IPS-20b (cell line): ENCODE results near the gene APP.

Experiments
- H3K27ac ChIP-seq: one replicate; pipeline ENCODE4 v1.5.1; 2013; ENCODE audit warnings: low read length
- H3K27me3 ChIP-seq: 2 replicates; pipeline ENCODE4 v1.6.1; 2013; ENCODE audit warnings: mild to moderate bottlenecking, low read length, inconsistent platforms; ENCODE audit not compliant: insufficient read depth
- H3K36me3 ChIP-seq: 2 replicates; pipeline ENCODE4 v1.6.1; 2013; ENCODE audit warnings: low read depth, mild to moderate bottlenecking, inconsistent platforms, low read length, moderate library complexity; ENCODE audit not compliant: insufficient read depth
- H3K4me1 ChIP-seq: 2 replicates; pipeline ENCODE4 v1.6.1; 2013; ENCODE audit warnings: mild to moderate bottlenecking, control low read depth, inconsistent platforms, low read length, moderate library complexity; ENCODE audit not compliant: insufficient read depth
- H3K4me3 ChIP-seq: 2 replicates; pipeline ENCODE4 v1.5.1; 2013; ENCODE audit warnings: mild to moderate bottlenecking, low read length, inconsistent platforms
- H3K9ac ChIP-seq: 2 replicates; pipeline ENCODE4 v1.6.1; 2013; ENCODE audit warnings: low read depth, mild to moderate bottlenecking, inconsistent platforms, low read length, moderate library complexity
- H3K9me3 ChIP-seq: 2 replicates; pipeline ENCODE4 v1.6.1; 2013; ENCODE audit warnings: mild to moderate bottlenecking, low read depth, low read length, inconsistent platforms; ENCODE audit not compliant: insufficient read depth

The APP gene

DNA sequence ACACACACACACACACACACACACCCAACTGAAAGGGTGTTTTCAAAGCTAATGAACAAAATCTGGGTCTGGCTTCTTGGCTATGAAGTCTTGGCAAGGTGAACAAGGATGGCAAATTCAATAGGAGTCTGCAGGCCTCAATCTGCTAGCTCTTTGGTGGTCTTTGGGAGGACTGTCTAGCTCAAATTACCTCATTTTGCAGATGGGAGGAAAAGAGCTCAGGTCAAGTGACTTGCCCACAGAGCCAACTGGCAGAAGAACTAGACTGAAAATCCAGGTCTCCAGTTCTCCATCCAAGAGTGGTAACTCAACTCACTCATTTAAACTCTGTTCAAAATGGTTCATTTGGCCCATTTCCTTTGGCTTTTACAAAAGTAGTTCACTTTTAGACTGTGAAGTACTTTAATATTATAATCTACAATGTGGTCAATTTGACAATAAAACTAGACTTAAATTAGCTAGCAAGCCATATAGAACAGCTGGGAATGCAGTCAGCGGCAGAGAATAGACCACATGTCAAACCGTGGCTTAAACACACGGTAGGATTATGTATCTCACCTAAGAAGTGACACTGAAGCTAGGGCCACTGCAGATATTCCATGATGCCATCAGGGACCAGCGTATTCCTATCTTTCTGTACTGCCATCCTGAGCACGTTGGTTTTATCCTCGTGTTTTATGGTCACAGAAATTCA lies 112.9 kb downstream of the APP start:
- H3K27ac ChIP-seq = no peak overlapping the region
- no peak overlapping the region for H3K9ac ChIP-seq
- H3K9me3 ChIP-seq = no peaks in the 10 kb centered on the region
- H3K4me3 ChIP-seq = no peak overlapping the region
- peaks cover 6% of the 10 kb centered on the region; the same call in 1 of the 2 replicates for H3K4me1 ChIP-seq
- H3K27me3 ChIP-seq = no peaks in the 10 kb centered on the region
- no peaks in the 10 kb centered on the region; the same call in 1 of the 2 replicates for H3K36me3 ChIP-seq

DNA sequence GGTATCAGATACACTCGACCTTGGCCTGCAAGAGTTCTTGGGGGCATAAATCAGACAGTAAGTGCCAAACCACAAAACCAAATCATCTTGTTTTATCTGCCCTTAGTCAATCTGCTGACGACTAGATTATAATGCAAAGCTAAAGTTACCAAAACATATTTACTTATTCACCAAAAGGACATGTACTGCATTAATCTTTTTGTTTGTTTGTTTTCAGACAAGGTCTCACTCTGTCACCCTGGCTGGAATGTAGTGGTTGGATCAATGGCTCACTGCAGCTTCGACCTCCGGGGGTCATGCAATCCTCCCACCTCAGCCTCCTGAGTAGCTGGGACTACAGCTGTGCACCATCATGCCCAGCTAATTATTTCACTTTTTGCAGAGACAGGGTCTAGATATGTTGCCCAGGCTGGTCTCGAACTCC lies 114.7 kb downstream of the APP start:
- no peaks in the 10 kb centered on the region for H3K27me3 ChIP-seq
- H3K9me3 ChIP-seq = no peaks in the 10 kb centered on the region
- no peak overlapping the region for H3K4me3 ChIP-seq
- no peak overlapping the region for H3K9ac ChIP-seq
- no peak overlapping the region for H3K27ac ChIP-seq
- H3K36me3 ChIP-seq = peaks cover 14% of the 10 kb centered on the region
- H3K4me1 ChIP-seq = peaks cover 15% of the 10 kb centered on the region; the same call in 1 of the 2 replicates

GRCh38 chr21:26055010-26055409 lies 115.6 kb downstream of the APP start:
- Histone ChIP-seq H3K9ac (no peak overlapping the region), H3K9me3 (no peaks in the 10 kb centered on the region), H3K36me3 (peaks cover 22% of the 10 kb centered on the region)

DNA sequence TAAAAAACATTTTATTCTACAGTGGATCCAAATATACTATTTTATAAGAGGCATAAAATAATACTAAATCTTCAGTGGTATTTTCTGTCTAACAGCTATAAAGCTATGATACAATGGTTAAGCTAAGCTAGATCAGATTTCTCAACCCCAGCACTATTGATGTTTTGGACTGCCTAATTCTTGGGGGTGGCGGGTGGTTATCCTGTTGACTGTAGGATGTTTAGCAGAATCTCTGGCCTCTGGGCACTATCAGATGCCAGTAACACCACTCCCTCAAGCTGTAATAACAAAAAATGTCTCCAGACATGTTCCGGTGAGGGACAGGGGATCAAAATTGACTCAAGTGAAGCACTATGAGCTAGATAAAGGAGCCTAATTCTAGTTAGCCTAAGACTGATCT lies 118.5 kb downstream of the APP start:
- no peak overlapping the region for H3K9ac ChIP-seq
- H3K27ac ChIP-seq = no peak overlapping the region
- peaks cover 49% of the 10 kb centered on the region for H3K36me3 ChIP-seq
- no peaks in the 10 kb centered on the region for H3K27me3 ChIP-seq
- H3K4me3 ChIP-seq = no peak overlapping the region
- no peaks in the 10 kb centered on the region for H3K9me3 ChIP-seq
- peaks cover 14% of the 10 kb centered on the region; the same call in 1 of the 2 replicates for H3K4me1 ChIP-seq

More at GRCh38 chr21:26055010-26055409, 115.6 kb downstream of the APP start:
- no peak overlapping the region for H3K4me3 ChIP-seq
- H3K27me3 ChIP-seq = no peaks in the 10 kb centered on the region
- H3K4me1 ChIP-seq = peaks cover 14% of the 10 kb centered on the region; the same call in 1 of the 2 replicates
- H3K27ac ChIP-seq = no peak overlapping the region

- H3K36me3 ChIP-seq = peaks cover 61% of the 10 kb centered on the region
- H3K9me3 ChIP-seq = no peaks in the 10 kb centered on the region
- H3K4me1 ChIP-seq = peaks cover 12% of the 10 kb centered on the region; the same call in 1 of the 2 replicates
- no peak overlapping the region for H3K4me3 ChIP-seq
- no peak overlapping the region for H3K27ac ChIP-seq
- no peak overlapping the region; the same call in 1 of the 2 replicates for H3K9ac ChIP-seq
- no peaks in the 10 kb centered on the region for H3K27me3 ChIP-seq
Measured at GRCh38 chr21:26050857-26051256, 119.7 kb downstream of the APP start.

GRCh38 chr21:26049803-26050202 lies 120.8 kb downstream of the APP start:
- H3K4me1 ChIP-seq = peaks cover 10% of the 10 kb centered on the region; the same call in 1 of the 2 replicates
- H3K4me3 ChIP-seq = no peak overlapping the region
- no peaks in the 10 kb centered on the region for H3K27me3 ChIP-seq
- H3K27ac ChIP-seq = no peak overlapping the region
- H3K9me3 ChIP-seq = no peaks in the 10 kb centered on the region
- no peak overlapping the region for H3K9ac ChIP-seq
- peaks cover 70% of the 10 kb centered on the region for H3K36me3 ChIP-seq

DNA sequence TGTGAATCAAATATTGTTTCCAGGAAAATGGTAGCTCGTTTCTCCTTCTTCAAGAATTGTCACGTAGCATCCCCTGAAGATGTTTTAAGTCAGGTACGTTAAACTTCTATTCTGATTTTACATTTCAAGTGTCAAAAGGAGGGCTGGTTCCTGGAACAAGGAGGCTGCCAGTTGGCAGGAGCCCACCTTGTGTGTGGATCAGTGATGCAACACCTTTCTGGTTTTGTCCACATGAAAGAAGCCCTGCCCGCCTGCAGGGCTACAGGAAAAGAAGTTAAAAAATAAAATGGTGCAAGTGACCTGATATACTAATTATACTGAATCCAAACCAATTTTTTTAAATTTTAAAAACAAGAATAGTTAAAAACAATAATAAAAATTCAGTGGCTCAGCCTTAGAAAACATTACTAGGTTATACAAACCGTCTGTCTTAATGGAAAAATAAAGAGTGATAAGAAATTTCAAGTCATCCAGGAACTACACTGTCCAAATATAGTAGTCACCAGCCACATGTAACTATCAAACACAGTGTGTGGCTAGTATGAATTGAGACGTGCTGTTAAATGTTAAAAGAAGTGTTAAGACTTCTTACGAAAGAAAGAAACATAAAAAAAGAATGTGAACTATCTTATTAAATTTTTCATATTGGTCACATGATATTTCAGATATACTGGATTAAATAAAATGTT lies 123.1 kb downstream of the APP start:
- Histone ChIP-seq H3K4me1 (peaks cover 10% of the 10 kb centered on the region; the same call in 1 of the 2 replicates), H3K9ac (no peak overlapping the region), H3K27ac (no peak overlapping the region), H3K36me3 (peaks cover 82% of the 10 kb centered on the region), H3K27me3 (no peaks in the 10 kb centered on the region), H3K9me3 (no peaks in the 10 kb centered on the region), H3K4me3 (no peak overlapping the region)

GRCh38 chr21:26043891-26044290 lies 126.7 kb downstream of the APP start:
- Histone ChIP-seq H3K4me3 (no peak overlapping the region), H3K9ac (no peak overlapping the region), H3K9me3 (no peaks in the 10 kb centered on the region), H3K36me3 (peaks cover 49% of the 10 kb centered on the region), H3K4me1 (peaks cover 8% of the 10 kb centered on the region; the same call in 1 of the 2 replicates), H3K27me3 (no peaks in the 10 kb centered on the region), H3K27ac (no peak overlapping the region)

DNA sequence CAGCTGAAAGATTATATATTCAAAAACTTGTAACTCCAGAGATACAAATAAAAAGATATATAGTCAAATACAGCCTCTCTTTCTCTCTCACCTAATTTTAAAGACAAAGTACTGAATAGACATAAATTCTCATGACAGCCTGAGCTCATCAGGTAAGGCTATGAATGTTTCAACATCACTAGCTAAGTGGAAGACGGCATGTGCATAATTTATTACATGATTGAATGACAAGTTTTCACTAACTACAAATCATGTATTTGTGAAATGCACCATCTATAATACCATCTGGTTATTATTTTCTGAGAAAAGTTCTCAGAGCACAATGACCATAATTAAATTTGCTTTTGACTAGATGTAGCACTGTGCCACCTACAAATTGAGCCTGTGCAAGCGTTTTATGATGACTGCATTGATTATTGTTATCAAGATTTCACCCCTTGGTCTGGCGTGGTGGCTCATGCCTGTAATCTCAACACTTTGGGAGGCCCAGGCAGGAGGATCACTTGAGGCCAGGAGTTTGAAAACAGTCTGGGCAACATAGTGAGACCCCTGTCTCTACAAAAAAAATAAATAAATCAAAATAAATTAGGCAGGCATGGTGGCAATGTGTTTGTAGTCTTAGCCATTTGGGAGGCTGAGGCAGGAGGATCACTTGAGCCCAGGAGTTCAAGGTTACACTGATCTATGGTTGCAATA lies 128.2 kb downstream of the APP start:
- Histone ChIP-seq H3K4me1 (peaks cover 8% of the 10 kb centered on the region; the same call in 1 of the 2 replicates), H3K27ac (no peak overlapping the region), H3K36me3 (peaks cover 36% of the 10 kb centered on the region), H3K27me3 (no peaks in the 10 kb centered on the region), H3K9ac (no peak overlapping the region), H3K9me3 (no peaks in the 10 kb centered on the region), H3K4me3 (no peak overlapping the region)

DNA sequence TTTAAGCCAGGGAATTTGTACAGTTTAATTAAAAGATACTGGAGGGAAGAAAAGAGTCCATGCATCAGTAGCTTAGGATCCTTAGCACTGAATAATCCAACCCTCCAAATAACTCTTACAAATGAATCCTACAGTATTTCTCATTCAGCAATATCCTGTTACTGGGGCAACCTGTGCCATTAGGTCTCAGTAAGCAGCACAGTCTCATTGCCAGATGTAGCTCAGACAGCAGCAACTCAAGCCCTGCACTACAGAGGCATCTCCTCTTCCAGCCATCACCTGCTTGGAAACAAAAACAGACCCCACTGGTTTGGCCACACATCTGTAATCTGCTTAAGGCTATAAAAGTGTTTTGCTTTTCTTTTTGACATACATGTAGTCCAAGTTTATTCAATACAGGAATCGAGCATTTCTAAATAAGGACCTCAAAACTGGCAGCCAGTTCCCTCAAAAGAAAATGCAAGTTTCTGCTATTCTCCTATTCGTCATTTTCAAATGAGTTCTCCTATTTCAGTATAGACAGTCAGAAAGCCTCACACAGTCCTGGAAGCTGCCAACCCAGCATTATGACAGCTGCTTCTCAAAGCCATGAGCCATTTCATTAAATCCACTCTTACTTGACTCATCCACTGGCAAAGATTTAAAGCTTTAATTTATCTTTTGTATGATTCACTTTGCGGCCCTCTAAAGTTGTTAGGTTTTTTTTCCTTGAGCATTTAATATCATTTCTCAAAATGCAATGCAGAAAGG lies 129.0 kb downstream of the APP start:
- no peak overlapping the region for H3K4me3 ChIP-seq
- no peaks in the 10 kb centered on the region for H3K9me3 ChIP-seq
- H3K27ac ChIP-seq = no peak overlapping the region
- peaks cover 29% of the 10 kb centered on the region for H3K36me3 ChIP-seq
- H3K27me3 ChIP-seq = no peaks in the 10 kb centered on the region
- H3K4me1 ChIP-seq = peaks cover 12% of the 10 kb centered on the region; the same call in 1 of the 2 replicates
- no peak overlapping the region for H3K9ac ChIP-seq

DNA sequence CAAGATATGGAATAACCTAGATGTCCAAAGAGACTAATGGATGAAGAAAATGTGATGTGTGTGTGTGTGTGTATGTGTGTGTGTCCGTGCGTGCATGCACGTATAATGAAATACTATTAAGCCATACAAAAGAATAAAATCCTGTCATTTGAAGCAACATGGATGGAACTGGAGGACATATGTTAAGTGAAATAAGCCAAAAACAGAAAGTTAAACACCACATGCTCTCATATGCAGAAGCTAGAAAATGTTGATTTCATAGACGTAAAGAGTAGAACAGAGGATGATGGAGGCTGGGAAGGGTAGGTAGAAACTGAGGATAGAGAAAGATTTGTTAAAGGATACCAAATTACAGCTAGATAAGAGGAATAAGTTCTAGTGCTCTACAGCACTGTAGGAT lies 133.7 kb downstream of the APP start:
- no peaks in the 10 kb centered on the region for H3K27me3 ChIP-seq
- H3K4me3 ChIP-seq = no peak overlapping the region
- no peak overlapping the region for H3K27ac ChIP-seq
- peaks cover 19% of the 10 kb centered on the region; the same call in 1 of the 2 replicates for H3K4me1 ChIP-seq
- H3K36me3 ChIP-seq = peaks cover 17% of the 10 kb centered on the region
- no peak overlapping the region for H3K9ac ChIP-seq
- H3K9me3 ChIP-seq = no peaks in the 10 kb centered on the region
